Vagina (tissue), 2 donors: ENCODE results near the gene ZNF385B.

Experiments
- POLR2A ChIP-seq, 2 donors: fragments of 450-650 bp; IDR thresholded peaks; one replicate each; pipeline ENCODE4 v1.6.1; 2017; ENCODE audit warnings: antibody characterized with exemption in 2 of 2, mild to moderate bottlenecking in 2 of 2, moderate library complexity in 2 of 2
- TF ChIP-seq, protein P1 (sequence below), 3 experiments: fragments of 450-650 bp in 2 of 3; fragments of 200-600 bp in 1 of 3; sonication (generic) in 1 of 3; IDR thresholded peaks; one replicate each; pipeline ENCODE4 v1.5.1; 2017 to 2019; ENCODE audit warnings: antibody characterized with exemption in 3 of 3, mild to moderate bottlenecking in 2 of 3, moderate library complexity in 2 of 3

- no peak for TF ChIP-seq POLR2A (IDR thresholded peaks at IDR 0.05)
- TF ChIP-seq, protein P1, sequence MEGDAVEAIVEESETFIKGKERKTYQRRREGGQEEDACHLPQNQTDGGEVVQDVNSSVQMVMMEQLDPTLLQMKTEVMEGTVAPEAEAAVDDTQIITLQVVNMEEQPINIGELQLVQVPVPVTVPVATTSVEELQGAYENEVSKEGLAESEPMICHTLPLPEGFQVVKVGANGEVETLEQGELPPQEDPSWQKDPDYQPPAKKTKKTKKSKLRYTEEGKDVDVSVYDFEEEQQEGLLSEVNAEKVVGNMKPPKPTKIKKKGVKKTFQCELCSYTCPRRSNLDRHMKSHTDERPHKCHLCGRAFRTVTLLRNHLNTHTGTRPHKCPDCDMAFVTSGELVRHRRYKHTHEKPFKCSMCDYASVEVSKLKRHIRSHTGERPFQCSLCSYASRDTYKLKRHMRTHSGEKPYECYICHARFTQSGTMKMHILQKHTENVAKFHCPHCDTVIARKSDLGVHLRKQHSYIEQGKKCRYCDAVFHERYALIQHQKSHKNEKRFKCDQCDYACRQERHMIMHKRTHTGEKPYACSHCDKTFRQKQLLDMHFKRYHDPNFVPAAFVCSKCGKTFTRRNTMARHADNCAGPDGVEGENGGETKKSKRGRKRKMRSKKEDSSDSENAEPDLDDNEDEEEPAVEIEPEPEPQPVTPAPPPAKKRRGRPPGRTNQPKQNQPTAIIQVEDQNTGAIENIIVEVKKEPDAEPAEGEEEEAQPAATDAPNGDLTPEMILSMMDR (IDR thresholded peaks at IDR 0.05) = no peak
These were observed 272.8 kb downstream of the ZNF385B start for GRCh38 chr2:179588486-179589145.
